ENCODE measurements around the gene CCDC127.

DNA sequence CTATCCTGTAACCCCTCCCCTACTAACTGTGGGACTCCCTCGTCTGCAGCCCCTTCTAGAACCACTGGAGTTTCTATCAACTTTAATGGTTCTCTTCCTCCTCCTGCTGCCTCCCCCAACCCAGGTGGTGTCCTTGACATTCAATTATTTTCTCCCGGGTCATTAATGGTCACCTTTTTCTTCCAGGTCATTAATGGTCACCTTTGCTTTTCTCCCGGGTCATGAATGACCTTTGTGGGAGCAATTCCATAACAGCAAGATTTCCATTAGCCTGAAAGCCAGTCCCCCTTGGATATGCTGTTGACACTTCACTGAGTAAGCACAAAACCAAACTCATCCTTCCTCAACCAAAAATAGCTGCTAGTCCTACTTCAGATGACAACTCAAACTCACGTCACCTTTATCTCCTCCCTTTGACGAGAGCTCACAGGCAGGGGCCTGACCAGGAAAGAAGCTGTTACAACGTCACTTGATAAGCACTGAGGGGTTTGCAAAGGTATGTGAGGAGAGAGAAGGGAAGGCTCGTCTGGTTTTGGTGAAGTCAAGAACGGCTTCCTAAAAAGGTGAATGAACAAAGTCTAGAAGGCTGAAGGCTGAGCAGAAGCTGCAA is 10.9 kb downstream of the CCDC127 start:
- TF ChIP-seq POLR2A (IDR thresholded peaks at IDR 0.05; ENCODE audit: low read depth, low read length) (no peak), POLR2AphosphoS5 (IDR thresholded peaks at IDR 0.05; ENCODE audit: low read depth, low read length) (no peak), TAF1 (IDR thresholded peaks at IDR 0.05; ENCODE audit: low read depth, low read length) (no peak), POU2F2 (IDR thresholded peaks at IDR 0.05; ENCODE audit: low read depth, low read length) (no peak), SPI1 (IDR thresholded peaks at IDR 0.05; ENCODE audit: low read depth, low read length) (no peak), PAX5 (IDR thresholded peaks at IDR 0.05; ENCODE audit: insufficient read depth, low read length, severe bottlenecking) (no peak)

All from GM12891 (cell line).